Omental fat pad (tissue), 4 donors: Measurements from ENCODE around the gene POLR1E. TPM values are rescaled to one million over a fixed set of nuclear protein-coding genes. Genes with fewer than 3 reads are reported as not detected.

Source experiments
- ATAC-seq: fragments of 150-250 bp; one replicate; pipeline ENCODE4 v1.9.1; 2016; ENCODE audit warnings: mild to moderate bottlenecking, moderate library complexity; ENCODE audit not compliant: low FRiP score
- DNase-seq: peaks from one replicate; pipeline ENCODE4 v3.0.0-alpha.2; 2019; ENCODE audit warnings: low spot score
- total RNA-seq, 4 donors: library from RNA; depleted of rRNA; stranded (reverse); fragments of >200 nt; gene quantifications; one replicate each; pipeline ENCODE4 v1.1.0, GENCODE V29; 2016
- TF ChIP-seq, protein P1 (sequence below), 3 donors: fragments of 450-650 bp; IDR thresholded peaks; one replicate each; pipeline ENCODE4 v1.5.1; 2016 to 2017; ENCODE audit warnings: antibody characterized with exemption in 3 of 3, mild to moderate bottlenecking in 3 of 3, moderate library complexity in 2 of 3

The POLR1E gene
- total RNA-seq, 4 donors from 2014 or later: 23.6 to 59.1 (median 41.6) TPM

DNA sequence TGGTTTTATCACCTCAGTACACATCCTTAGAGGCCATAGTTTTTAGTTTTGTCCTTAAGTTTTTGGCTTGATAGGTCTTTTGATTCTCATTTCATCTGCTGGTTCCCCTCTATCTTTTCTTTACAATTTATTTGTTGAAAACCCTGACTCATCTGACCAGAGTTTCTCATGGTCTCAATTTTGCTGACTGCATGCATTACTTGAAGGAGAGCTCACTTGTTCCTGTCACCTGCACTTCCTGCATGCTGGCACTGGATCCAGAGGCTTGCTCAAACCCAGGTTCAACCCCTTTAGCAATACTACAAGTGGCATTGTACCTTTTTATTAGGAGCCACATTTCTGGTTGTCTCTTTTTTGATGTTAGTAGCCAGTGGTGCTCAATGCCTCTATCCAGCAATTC is 63.8 kb downstream of the POLR1E start:
- ATAC-seq (no peak), DNase-seq (no peak)
- TF ChIP-seq, protein P1, sequence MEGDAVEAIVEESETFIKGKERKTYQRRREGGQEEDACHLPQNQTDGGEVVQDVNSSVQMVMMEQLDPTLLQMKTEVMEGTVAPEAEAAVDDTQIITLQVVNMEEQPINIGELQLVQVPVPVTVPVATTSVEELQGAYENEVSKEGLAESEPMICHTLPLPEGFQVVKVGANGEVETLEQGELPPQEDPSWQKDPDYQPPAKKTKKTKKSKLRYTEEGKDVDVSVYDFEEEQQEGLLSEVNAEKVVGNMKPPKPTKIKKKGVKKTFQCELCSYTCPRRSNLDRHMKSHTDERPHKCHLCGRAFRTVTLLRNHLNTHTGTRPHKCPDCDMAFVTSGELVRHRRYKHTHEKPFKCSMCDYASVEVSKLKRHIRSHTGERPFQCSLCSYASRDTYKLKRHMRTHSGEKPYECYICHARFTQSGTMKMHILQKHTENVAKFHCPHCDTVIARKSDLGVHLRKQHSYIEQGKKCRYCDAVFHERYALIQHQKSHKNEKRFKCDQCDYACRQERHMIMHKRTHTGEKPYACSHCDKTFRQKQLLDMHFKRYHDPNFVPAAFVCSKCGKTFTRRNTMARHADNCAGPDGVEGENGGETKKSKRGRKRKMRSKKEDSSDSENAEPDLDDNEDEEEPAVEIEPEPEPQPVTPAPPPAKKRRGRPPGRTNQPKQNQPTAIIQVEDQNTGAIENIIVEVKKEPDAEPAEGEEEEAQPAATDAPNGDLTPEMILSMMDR (IDR thresholded peaks at IDR 0.05): no peak

DNA sequence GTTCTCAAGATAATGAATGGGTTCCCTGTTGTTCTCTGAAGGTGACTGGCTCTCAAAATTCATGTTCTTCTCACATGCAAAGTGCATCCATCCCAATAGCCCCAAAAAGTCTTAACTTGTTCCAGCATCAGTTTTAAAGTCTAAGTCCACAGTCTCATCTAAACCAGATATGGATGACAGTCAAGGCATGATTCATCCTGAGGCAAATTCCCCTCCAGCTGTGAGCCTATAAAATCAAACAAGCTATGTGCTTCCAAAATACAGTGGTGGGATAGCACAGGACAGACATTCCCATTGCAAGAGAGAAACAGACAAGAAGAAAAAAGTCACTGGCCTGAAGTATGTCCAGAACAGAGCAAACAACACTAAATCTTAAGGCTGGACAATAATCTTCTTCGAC is 65.0 kb downstream of the POLR1E start:
- ATAC-seq: no peak
- TF ChIP-seq, protein P1 (IDR thresholded peaks at IDR 0.05): no peak
- no peak for DNase-seq

GRCh38 chr9:37551468-37551867 is 65.7 kb downstream of the POLR1E start:
- TF ChIP-seq, protein P1 (IDR thresholded peaks at IDR 0.05): no peak
- DNase-seq (no peak), ATAC-seq (no peak)

- no peak for ATAC-seq
- TF ChIP-seq, protein P1 (IDR thresholded peaks at IDR 0.05): no peak
- no peak for DNase-seq
Observed at GRCh38 chr9:37551888-37552287, 66.1 kb downstream of the POLR1E start.

Other genes with a start within 250 kb of the POLR1E start
- gene GRHPR, start 63.3 kb upstream of the POLR1E start, total RNA-seq: 100 to 1,000 TPM in 3 of 4 donors, 10 to 100 TPM in 1; 92.8 to 162 (median 142) TPM
- 1 to 10 TPM; 7.4 to 8.7 (median 7.8) TPM for gene ZBTB5, start 20.5 kb upstream of the POLR1E start, total RNA-seq
- 10 to 100 TPM in 2 of 4 donors, 1 to 10 TPM in 2; 7.3 to 16.2 (median 9.2) TPM for gene FBXO10, start 90.4 kb downstream of the POLR1E start, total RNA-seq
- 100 to 1,000 TPM in 1 of 4 donors, 10 to 100 TPM in 3; 91.1 to 151 (median 97.9) TPM for gene TOMM5, start 106.6 kb downstream of the POLR1E start, total RNA-seq
- gene FRMPD1, start 165.0 kb downstream of the POLR1E start, total RNA-seq: under 1 TPM in 3 of 4 donors, not detected in 1; 0.44 to 0.95 (median 0.74) TPM